ENCODE results near the gene SGTA.

SGTA gene

GRCh38 chr19:2763687-2764086, 19.4 kb downstream of the SGTA start:
- no peak overlapping the region for H3K4me3 ChIP-seq (replicated peaks; ENCODE audit: low read depth, low read length)
- DNase-seq (ENCODE audit: low read depth): no peak
- no peak for TF ChIP-seq CTCF (IDR thresholded peaks at IDR 0.05; ENCODE audit: low read length, missing control alignments)

GRCh38 chr19:2762783-2763496, 20.1 kb downstream of the SGTA start:
- TF ChIP-seq CTCF (IDR thresholded peaks at IDR 0.05; ENCODE audit: low read length, missing control alignments): no peak

GRCh38 chr19:2761876-2762782, 20.9 kb downstream of the SGTA start:
- H3K4me3 ChIP-seq (replicated peaks; ENCODE audit: low read depth, low read length): no peak overlapping the region

More at GRCh38 chr19:2762783-2763496, 20.1 kb downstream of the SGTA start:
- DNase-seq (ENCODE audit: low read depth): no peak
- H3K4me3 ChIP-seq (replicated peaks; ENCODE audit: low read depth, low read length): no peak overlapping the region

GRCh38 chr19:2761309-2761677, 21.8 kb downstream of the SGTA start:
- TF ChIP-seq CTCF (IDR thresholded peaks at IDR 0.05; ENCODE audit: low read length, missing control alignments): no peak
- no peak overlapping the region for H3K4me3 ChIP-seq (replicated peaks; ENCODE audit: low read depth, low read length)
- no peak for DNase-seq (ENCODE audit: low read depth)

More at GRCh38 chr19:2761876-2762782, 20.9 kb downstream of the SGTA start:
- TF ChIP-seq CTCF (IDR thresholded peaks at IDR 0.05; ENCODE audit: low read length, missing control alignments): no peak
- no peak for DNase-seq (ENCODE audit: low read depth)

GRCh38 chr19:2759965-2760364, 23.1 kb downstream of the SGTA start:
- no peak for DNase-seq (ENCODE audit: low read depth)
- TF ChIP-seq CTCF (IDR thresholded peaks at IDR 0.05; ENCODE audit: low read length, missing control alignments): no peak
- H3K4me3 ChIP-seq (replicated peaks; ENCODE audit: low read depth, low read length): no peak overlapping the region

- no peak for TF ChIP-seq CTCF (IDR thresholded peaks at IDR 0.05; ENCODE audit: low read length, missing control alignments)
- DNase-seq (ENCODE audit: low read depth): no peak
- H3K4me3 ChIP-seq (replicated peaks; ENCODE audit: low read depth, low read length): no peak overlapping the region
These were observed 23.7 kb downstream of the SGTA start for GRCh38 chr19:2759362-2759761.

All from fibroblast of pulmonary artery (primary cell).